ENCODE data around the gene RSKR. TPM values are rescaled to one million over a fixed set of nuclear protein-coding genes. Genes with fewer than 3 reads are reported as not detected.
A peak's percentile ranks its signal among the peaks of the same experiment; 100 is the strongest.
"Not testable (repeated sequence)": the region's sequence is repeated elsewhere in the genome, so short reads cannot be mapped to it uniquely, and the experiment has no call there.

RSKR gene
- total RNA-seq, 1 donor from 2014 or later: 2.3 TPM

- Histone ChIP-seq H3K4me3 (ENCODE audit: low read depth, low read length) (no peak overlapping the region), H3K36me3 (ENCODE audit: control insufficient read depth, insufficient read depth, low read length) (no peaks in the 10 kb centered on the region), H3K27me3 (ENCODE audit: control insufficient read depth, insufficient read depth, low read length) (no peaks in the 10 kb centered on the region)
- DNase-seq (ENCODE audit: low read depth): no peak
- no peak for TF ChIP-seq CTCF (IDR thresholded peaks at IDR 0.05; ENCODE audit: insufficient read depth, low read length, poor library complexity, severe bottlenecking)
These were observed 35.5 kb downstream of the RSKR start for GRCh38 chr17:28578246-28579195.

- DNase-seq (ENCODE audit: low read depth): no peak
- no peak overlapping the region for H3K4me3 ChIP-seq (ENCODE audit: low read depth, low read length)
- no peaks in the 10 kb centered on the region for H3K27me3 ChIP-seq (ENCODE audit: control insufficient read depth, insufficient read depth, low read length)
- no peaks in the 10 kb centered on the region for H3K36me3 ChIP-seq (ENCODE audit: control insufficient read depth, insufficient read depth, low read length)
- no peak for TF ChIP-seq CTCF (IDR thresholded peaks at IDR 0.05; ENCODE audit: insufficient read depth, low read length, poor library complexity, severe bottlenecking)
These were observed 36.5 kb downstream of the RSKR start for GRCh38 chr17:28577466-28577824.

GRCh38 chr17:28576758-28577465, 37.1 kb downstream of the RSKR start, which contains the start of gene ALDOC:
Gene ALDOC, minus strand, starts transcription at chr17:28576895. Its CDS starts 1,363 bp downstream, at chr17:28575532.
- Histone ChIP-seq H3K4me3 (ENCODE audit: low read depth, low read length) (peak within 1 kb of the TSS; percentile 25), H3K27me3 (ENCODE audit: control insufficient read depth, insufficient read depth, low read length) (no peaks in the 10 kb centered on the region), H3K36me3 (ENCODE audit: control insufficient read depth, insufficient read depth, low read length) (no peaks in the 10 kb centered on the region)
- TF ChIP-seq CTCF (IDR thresholded peaks at IDR 0.05; ENCODE audit: insufficient read depth, low read length, poor library complexity, severe bottlenecking): no peak
- DNase-seq (ENCODE audit: low read depth): peak; percentile 78

GRCh38 chr17:28576016-28576415, 38.0 kb downstream of the RSKR start:
- not testable (repeated sequence) for H3K27me3 ChIP-seq (ENCODE audit: control insufficient read depth, insufficient read depth, low read length)

GRCh38 chr17:28575126-28575795, 38.7 kb downstream of the RSKR start:
- TF ChIP-seq CTCF (IDR thresholded peaks at IDR 0.05; ENCODE audit: insufficient read depth, low read length, poor library complexity, severe bottlenecking): no peak
- Histone ChIP-seq H3K4me3 (ENCODE audit: low read depth, low read length) (no peak overlapping the region), H3K36me3 (ENCODE audit: control insufficient read depth, insufficient read depth, low read length) (no peaks in the 10 kb centered on the region), H3K27me3 (ENCODE audit: control insufficient read depth, insufficient read depth, low read length) (no peaks in the 10 kb centered on the region)
- DNase-seq (ENCODE audit: low read depth): no peak

More at GRCh38 chr17:28576016-28576415, 38.0 kb downstream of the RSKR start:
- not testable (repeated sequence) for H3K36me3 ChIP-seq (ENCODE audit: control insufficient read depth, insufficient read depth, low read length); DNase-seq (ENCODE audit: low read depth); H3K4me3 ChIP-seq (ENCODE audit: low read depth, low read length)

GRCh38 chr17:28574526-28574925, 39.5 kb downstream of the RSKR start:
- no peak for DNase-seq (ENCODE audit: low read depth)
- Histone ChIP-seq H3K36me3 (ENCODE audit: control insufficient read depth, insufficient read depth, low read length) (no peaks in the 10 kb centered on the region), H3K27me3 (ENCODE audit: control insufficient read depth, insufficient read depth, low read length) (no peaks in the 10 kb centered on the region), H3K4me3 (ENCODE audit: low read depth, low read length) (no peak overlapping the region)
- no peak for TF ChIP-seq CTCF (IDR thresholded peaks at IDR 0.05; ENCODE audit: insufficient read depth, low read length, poor library complexity, severe bottlenecking)

Measured in kidney epithelial cell (primary cell).